SU-DHL-6 (cell line): Measurements from ENCODE around the gene MRPL41.

Source experiments
- CTCF ChIP-seq: fragments of 200-600 bp; sonication (generic); IDR thresholded peaks from one replicate; pipeline ENCODE4 v1.5.1; 2017; ENCODE audit warnings: antibody characterized with exemption, mild to moderate bottlenecking, low read length, moderate library complexity; ENCODE audit not compliant: insufficient read depth, poor library complexity, severe bottlenecking
- EZH2phosphoT487 ChIP-seq: fragments of 200-600 bp; sonication (generic), shearing (Covaris generic); conservative IDR thresholded peaks from 2 replicates; pipeline ENCODE4 v1.6.1; 2018; ENCODE audit warnings: mild to moderate bottlenecking, antibody characterized with exemption, low read length, moderate library complexity, mixed read lengths

- TF ChIP-seq CTCF (no peak), EZH2phosphoT487 (no peak)
Observed at GRCh38 chr9:137504432-137504777, 47.3 kb upstream of the MRPL41 start.
